Measurements from ENCODE around the gene MCTP2.

The MCTP2 gene

GRCh38 chr15:94259863-94260262 lies 28.5 kb downstream of the MCTP2 start:
- Histone ChIP-seq H3K27me3 (ENCODE audit: control insufficient read depth, insufficient read depth, low read length) (no peaks in the 10 kb centered on the region), H3K4me3 (ENCODE audit: low read length) (no peak overlapping the region), H3K4me1 (ENCODE audit: control insufficient read depth, insufficient read depth, low read length) (no peaks in the 10 kb centered on the region), H3K27ac (ENCODE audit: low read length) (no peak overlapping the region), H3K9me3 (ENCODE audit: control insufficient read depth, insufficient read depth, low read length) (no peaks in the 10 kb centered on the region), H3K36me3 (ENCODE audit: control insufficient read depth, insufficient read depth, low read length) (no peaks in the 10 kb centered on the region)
- WGBS (ENCODE audit: insufficient coverage, insufficient read length): no CpG with 5 or more reads among the region's 3 CpGs
- DNase-seq (ENCODE audit: low read depth, low spot score): no peak

DNA sequence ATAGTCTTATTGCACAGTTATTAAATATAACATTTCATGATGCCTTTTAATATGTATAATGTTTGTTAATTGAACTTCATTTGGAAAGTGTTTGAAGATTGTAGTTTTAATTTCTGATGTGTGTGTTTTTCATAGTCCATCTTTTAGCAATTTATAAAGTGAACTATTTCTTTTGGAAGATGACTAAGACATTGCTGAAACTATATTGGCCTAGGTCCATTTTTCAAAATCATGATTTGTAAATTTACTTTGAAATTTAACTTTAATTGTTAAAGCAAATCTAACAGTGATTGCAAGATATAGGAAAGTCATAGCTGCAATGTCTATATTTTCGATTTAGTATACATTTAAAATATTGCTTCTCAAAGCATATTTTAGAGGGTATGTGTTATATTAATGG lies 30.8 kb downstream of the MCTP2 start:
- no peak overlapping the region for H3K27ac ChIP-seq (ENCODE audit: low read length)
- no CpG with 5 or more reads among the region's 1 CpG for WGBS (ENCODE audit: insufficient coverage, insufficient read length)

DNA sequence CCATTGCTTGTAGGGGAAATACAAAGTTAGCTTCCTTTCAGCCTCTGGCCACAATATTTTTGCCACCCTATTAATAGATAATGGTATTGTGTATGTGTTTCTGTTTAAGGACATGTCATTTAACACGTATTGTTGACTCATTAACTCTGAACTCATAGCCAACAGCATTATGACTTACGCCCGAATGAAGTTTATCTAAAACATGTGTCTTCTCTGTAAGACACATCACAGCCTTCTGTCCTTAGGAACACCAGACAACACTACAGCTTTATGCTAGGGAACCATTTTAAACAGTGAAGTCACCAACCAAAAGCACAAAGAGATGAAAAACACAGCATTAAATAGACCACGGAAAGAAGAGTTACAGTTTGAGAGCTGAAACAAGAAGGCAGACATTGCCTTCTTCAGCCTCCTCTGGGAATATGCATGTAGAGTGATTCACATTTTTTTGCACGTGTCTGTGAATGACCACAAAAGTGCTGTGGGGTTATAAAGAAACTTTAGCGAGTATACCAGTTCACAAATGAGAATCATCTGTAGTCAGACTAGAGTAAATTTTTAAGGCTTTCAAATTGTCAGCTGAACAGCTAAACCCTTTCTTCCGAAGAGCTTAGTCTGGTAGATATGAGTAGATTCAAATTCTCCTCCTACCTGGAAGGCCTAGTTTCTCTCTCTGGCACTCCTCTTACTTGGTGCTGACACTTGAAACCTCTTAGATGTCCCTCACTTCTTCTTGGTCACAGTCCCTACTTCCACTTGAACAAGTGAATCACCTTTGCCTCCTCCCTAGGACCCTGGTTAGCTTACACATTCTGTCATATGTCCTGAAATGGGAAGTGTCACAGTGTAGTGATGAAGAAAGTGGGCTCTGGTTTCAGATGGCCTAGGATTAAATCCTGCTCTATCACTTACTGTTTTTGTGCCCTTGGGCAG lies 32.2 kb downstream of the MCTP2 start:
- Histone ChIP-seq H3K27me3 (ENCODE audit: control insufficient read depth, insufficient read depth, low read length) (no peaks in the 10 kb centered on the region), H3K4me3 (ENCODE audit: low read length) (no peak overlapping the region), H3K9me3 (ENCODE audit: control insufficient read depth, insufficient read depth, low read length) (no peaks in the 10 kb centered on the region), H3K36me3 (ENCODE audit: control insufficient read depth, insufficient read depth, low read length) (no peaks in the 10 kb centered on the region), H3K4me1 (ENCODE audit: control insufficient read depth, insufficient read depth, low read length) (no peaks in the 10 kb centered on the region), H3K27ac (ENCODE audit: low read length) (no peak overlapping the region)
- no peak for DNase-seq (ENCODE audit: low read depth, low spot score)
- no CpG with 5 or more reads among the region's 7 CpGs for WGBS (ENCODE audit: insufficient coverage, insufficient read length)

More for the DNA sequence above, 30.8 kb downstream of the MCTP2 start:
- Histone ChIP-seq H3K9me3 (ENCODE audit: control insufficient read depth, insufficient read depth, low read length) (no peaks in the 10 kb centered on the region), H3K27me3 (ENCODE audit: control insufficient read depth, insufficient read depth, low read length) (no peaks in the 10 kb centered on the region), H3K4me3 (ENCODE audit: low read length) (no peak overlapping the region), H3K4me1 (ENCODE audit: control insufficient read depth, insufficient read depth, low read length) (no peaks in the 10 kb centered on the region), H3K36me3 (ENCODE audit: control insufficient read depth, insufficient read depth, low read length) (no peaks in the 10 kb centered on the region)
- DNase-seq (ENCODE audit: low read depth, low spot score): no peak

- no peaks in the 10 kb centered on the region for H3K4me1 ChIP-seq (ENCODE audit: control insufficient read depth, insufficient read depth, low read length)
- H3K27ac ChIP-seq (ENCODE audit: low read length): no peak overlapping the region
- H3K4me3 ChIP-seq (ENCODE audit: low read length): no peak overlapping the region
- no peaks in the 10 kb centered on the region for H3K36me3 ChIP-seq (ENCODE audit: control insufficient read depth, insufficient read depth, low read length)
- DNase-seq (ENCODE audit: low read depth, low spot score): no peak
- H3K27me3 ChIP-seq (ENCODE audit: control insufficient read depth, insufficient read depth, low read length): no peaks in the 10 kb centered on the region
- no peaks in the 10 kb centered on the region for H3K9me3 ChIP-seq (ENCODE audit: control insufficient read depth, insufficient read depth, low read length)
- no CpG with 5 or more reads among the region's 4 CpGs for WGBS (ENCODE audit: insufficient coverage, insufficient read length)
These were observed 33.6 kb downstream of the MCTP2 start for GRCh38 chr15:94265009-94265408.

DNA sequence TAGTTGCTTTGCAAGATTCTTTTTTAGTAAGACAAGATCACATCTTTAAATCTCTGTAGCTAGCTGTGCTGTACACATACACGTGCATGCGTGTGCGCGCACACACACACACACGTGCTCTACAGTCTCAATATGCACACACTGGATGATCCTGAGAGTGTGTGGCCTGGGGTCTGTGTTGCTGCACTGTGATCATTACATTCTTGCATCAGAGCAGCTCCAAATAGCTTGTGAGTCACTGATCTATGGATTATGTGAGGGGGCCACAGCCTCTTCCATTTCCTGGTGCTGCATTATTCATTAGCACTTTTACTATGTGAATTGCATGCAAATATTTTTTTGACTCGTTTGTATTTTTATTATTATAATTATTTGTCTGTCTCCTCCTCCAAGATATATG lies 34.6 kb downstream of the MCTP2 start:
- H3K4me3 ChIP-seq (ENCODE audit: low read length): no peak overlapping the region
- no peaks in the 10 kb centered on the region for H3K36me3 ChIP-seq (ENCODE audit: control insufficient read depth, insufficient read depth, low read length)
- no CpG with 5 or more reads among the region's 6 CpGs for WGBS (ENCODE audit: insufficient coverage, insufficient read length)
- H3K4me1 ChIP-seq (ENCODE audit: control insufficient read depth, insufficient read depth, low read length): no peaks in the 10 kb centered on the region
- no peak overlapping the region for H3K27ac ChIP-seq (ENCODE audit: low read length)
- H3K9me3 ChIP-seq (ENCODE audit: control insufficient read depth, insufficient read depth, low read length): no peaks in the 10 kb centered on the region
- DNase-seq (ENCODE audit: low read depth, low spot score): no peak
- H3K27me3 ChIP-seq (ENCODE audit: control insufficient read depth, insufficient read depth, low read length): no peaks in the 10 kb centered on the region

DNA sequence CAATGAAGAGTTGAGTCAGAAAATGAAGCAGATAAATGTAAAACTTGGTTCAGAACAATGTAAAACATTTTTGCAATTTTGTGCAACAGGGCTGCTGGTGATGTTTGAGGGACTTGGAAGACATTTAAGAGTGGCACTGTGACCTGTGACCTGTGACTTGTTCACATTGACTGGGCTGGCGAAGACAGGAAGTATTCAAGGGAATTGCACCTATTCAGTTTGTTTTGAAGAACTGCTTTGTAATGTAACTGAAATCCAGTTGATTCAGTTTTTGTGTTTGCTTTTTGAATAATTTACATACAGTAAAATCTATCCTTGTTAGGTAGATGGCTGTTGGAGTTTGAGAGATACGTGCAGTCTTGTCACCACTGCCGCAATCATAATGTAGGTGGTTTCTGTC lies 35.4 kb downstream of the MCTP2 start:
- H3K27me3 ChIP-seq (ENCODE audit: control insufficient read depth, insufficient read depth, low read length): no peaks in the 10 kb centered on the region
- no peak for DNase-seq (ENCODE audit: low read depth, low spot score)
- no peak overlapping the region for H3K27ac ChIP-seq (ENCODE audit: low read length)
- H3K9me3 ChIP-seq (ENCODE audit: control insufficient read depth, insufficient read depth, low read length): no peaks in the 10 kb centered on the region
- WGBS (ENCODE audit: insufficient coverage, insufficient read length): no CpG with 5 or more reads among the region's 3 CpGs
- no peaks in the 10 kb centered on the region for H3K4me1 ChIP-seq (ENCODE audit: control insufficient read depth, insufficient read depth, low read length)
- H3K36me3 ChIP-seq (ENCODE audit: control insufficient read depth, insufficient read depth, low read length): no peaks in the 10 kb centered on the region
- no peak overlapping the region for H3K4me3 ChIP-seq (ENCODE audit: low read length)

GRCh38 chr15:94269954-94270353 lies 38.6 kb downstream of the MCTP2 start:
- no peak for DNase-seq (ENCODE audit: low read depth, low spot score)
- no peaks in the 10 kb centered on the region for H3K27me3 ChIP-seq (ENCODE audit: control insufficient read depth, insufficient read depth, low read length)
- no CpG with 5 or more reads among the region's 2 CpGs for WGBS (ENCODE audit: insufficient coverage, insufficient read length)
- no peak overlapping the region for H3K4me3 ChIP-seq (ENCODE audit: low read length)
- no peaks in the 10 kb centered on the region for H3K36me3 ChIP-seq (ENCODE audit: control insufficient read depth, insufficient read depth, low read length)
- no peaks in the 10 kb centered on the region for H3K4me1 ChIP-seq (ENCODE audit: control insufficient read depth, insufficient read depth, low read length)
- no peak overlapping the region for H3K27ac ChIP-seq (ENCODE audit: low read length)
- H3K9me3 ChIP-seq (ENCODE audit: control insufficient read depth, insufficient read depth, low read length): no peaks in the 10 kb centered on the region

GRCh38 chr15:94270570-94270969 lies 39.2 kb downstream of the MCTP2 start:
- no peak for DNase-seq (ENCODE audit: low read depth, low spot score)
- Histone ChIP-seq H3K27ac (ENCODE audit: low read length) (no peak overlapping the region), H3K4me1 (ENCODE audit: control insufficient read depth, insufficient read depth, low read length) (no peaks in the 10 kb centered on the region), H3K27me3 (ENCODE audit: control insufficient read depth, insufficient read depth, low read length) (no peaks in the 10 kb centered on the region), H3K9me3 (ENCODE audit: control insufficient read depth, insufficient read depth, low read length) (no peaks in the 10 kb centered on the region), H3K4me3 (ENCODE audit: low read length) (no peak overlapping the region), H3K36me3 (ENCODE audit: control insufficient read depth, insufficient read depth, low read length) (no peaks in the 10 kb centered on the region)
- no CpG with 5 or more reads among the region's 2 CpGs for WGBS (ENCODE audit: insufficient coverage, insufficient read length)

- H3K27ac ChIP-seq (ENCODE audit: low read length): no peak overlapping the region
- no peaks in the 10 kb centered on the region for H3K4me1 ChIP-seq (ENCODE audit: control insufficient read depth, insufficient read depth, low read length)
- no CpG with 5 or more reads among the region's 7 CpGs for WGBS (ENCODE audit: insufficient coverage, insufficient read length)
- H3K36me3 ChIP-seq (ENCODE audit: control insufficient read depth, insufficient read depth, low read length): no peaks in the 10 kb centered on the region
- no peak overlapping the region for H3K4me3 ChIP-seq (ENCODE audit: low read length)
- H3K9me3 ChIP-seq (ENCODE audit: control insufficient read depth, insufficient read depth, low read length): no peaks in the 10 kb centered on the region
- no peaks in the 10 kb centered on the region for H3K27me3 ChIP-seq (ENCODE audit: control insufficient read depth, insufficient read depth, low read length)
- DNase-seq (ENCODE audit: low read depth, low spot score): no peak
These were observed 41.0 kb downstream of the MCTP2 start for GRCh38 chr15:94272251-94272898.

- H3K4me1 ChIP-seq (ENCODE audit: control insufficient read depth, insufficient read depth, low read length): no peaks in the 10 kb centered on the region
- no CpG with 5 or more reads among the region's 1 CpG for WGBS (ENCODE audit: insufficient coverage, insufficient read length)
- no peaks in the 10 kb centered on the region for H3K27me3 ChIP-seq (ENCODE audit: control insufficient read depth, insufficient read depth, low read length)
- no peak overlapping the region for H3K27ac ChIP-seq (ENCODE audit: low read length)
- H3K36me3 ChIP-seq (ENCODE audit: control insufficient read depth, insufficient read depth, low read length): no peaks in the 10 kb centered on the region
- H3K4me3 ChIP-seq (ENCODE audit: low read length): no peak overlapping the region
- no peak for DNase-seq (ENCODE audit: low read depth, low spot score)
- H3K9me3 ChIP-seq (ENCODE audit: control insufficient read depth, insufficient read depth, low read length): no peaks in the 10 kb centered on the region
These were observed 42.5 kb downstream of the MCTP2 start for GRCh38 chr15:94273826-94274225.

All from iPS DF 6.9 (cell line).